Effector CD4-positive, alpha-beta T cell (primary cell): ENCODE results near the gene CFHR4.
"Not testable (repeated sequence)": the region's sequence is repeated elsewhere in the genome, so short reads cannot be mapped to it uniquely, and the experiment has no call there.

Experiments used
- DNase-seq: peaks from one replicate; pipeline ENCODE4 v3.0.0-alpha.2; 2020

The CFHR4 gene

GRCh38 chr1:196943568-196943967 is 55.7 kb downstream of the CFHR4 start, which contains the start of gene CFHR2:
CFHR2 (plus strand) TSS chr1:196943738; CDS start chr1:196943881, 143 bp downstream.
- not testable (repeated sequence) for DNase-seq

GRCh38 chr1:196951711-196952394 is 64.0 kb downstream of the CFHR4 start:
- no peak for DNase-seq

DNA sequence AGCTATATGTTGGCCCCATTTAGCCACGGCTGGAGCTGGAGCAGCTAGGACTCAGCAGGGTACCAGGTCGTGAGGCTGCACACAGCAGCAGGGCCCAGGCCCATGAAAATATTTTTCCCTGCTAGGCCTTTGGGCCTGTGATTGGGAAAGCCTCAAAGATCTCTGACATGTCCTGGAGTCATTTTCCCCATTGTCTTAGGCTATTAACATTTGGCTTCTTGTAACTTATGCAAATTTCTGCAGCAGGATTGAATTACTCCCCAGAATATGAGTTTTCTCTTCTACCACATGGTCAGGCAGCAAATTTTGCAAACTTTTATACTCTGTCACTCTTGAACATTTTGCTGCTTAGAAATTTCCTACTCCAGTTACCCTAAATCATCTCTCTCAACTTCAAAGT is 66.9 kb downstream of the CFHR4 start:
- DNase-seq, result no peak

GRCh38 chr1:196955926-196956325 is 68.1 kb downstream of the CFHR4 start:
- no peak for DNase-seq

- no peak for DNase-seq
These were observed 73.0 kb downstream of the CFHR4 start for GRCh38 chr1:196960854-196961253.
